ENCODE data around the gene FCSK. TPM values are rescaled to one million over a fixed set of nuclear protein-coding genes. Genes with fewer than 3 reads are reported as not detected.

FCSK gene
- total and polyA plus RNA-seq, 2 of the 8 experiments (the other 6 are each of a cell fraction or from before 2014, with no cell fraction given): 4.6 to 5.1 TPM

DNA sequence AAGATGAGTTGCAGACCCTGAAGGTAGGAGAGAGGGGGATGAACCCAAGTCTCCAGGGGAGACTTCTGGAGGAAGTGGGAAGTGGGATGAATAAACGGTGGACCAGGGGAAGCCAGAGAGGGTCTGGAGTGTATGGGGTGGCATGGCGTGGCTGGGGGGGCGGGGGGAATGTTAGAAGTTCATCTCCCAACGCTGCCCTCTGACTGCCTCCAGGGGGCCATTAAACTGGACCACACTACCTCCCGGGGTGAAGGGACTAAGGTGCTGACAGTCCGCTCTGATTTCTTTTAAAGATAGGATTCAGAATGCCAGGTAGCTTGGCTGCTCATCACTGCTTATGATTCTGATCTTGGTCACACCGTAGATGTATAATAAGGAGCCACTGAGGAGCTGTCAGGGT is 36.7 kb upstream of the FCSK start (continued):
- TF ChIP-seq, protein P1, sequence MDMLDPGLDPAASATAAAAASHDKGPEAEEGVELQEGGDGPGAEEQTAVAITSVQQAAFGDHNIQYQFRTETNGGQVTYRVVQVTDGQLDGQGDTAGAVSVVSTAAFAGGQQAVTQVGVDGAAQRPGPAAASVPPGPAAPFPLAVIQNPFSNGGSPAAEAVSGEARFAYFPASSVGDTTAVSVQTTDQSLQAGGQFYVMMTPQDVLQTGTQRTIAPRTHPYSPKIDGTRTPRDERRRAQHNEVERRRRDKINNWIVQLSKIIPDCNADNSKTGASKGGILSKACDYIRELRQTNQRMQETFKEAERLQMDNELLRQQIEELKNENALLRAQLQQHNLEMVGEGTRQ (IDR thresholded peaks at IDR 0.05; ENCODE audit: low read length): no peak
- TF ChIP-seq, protein P2, sequence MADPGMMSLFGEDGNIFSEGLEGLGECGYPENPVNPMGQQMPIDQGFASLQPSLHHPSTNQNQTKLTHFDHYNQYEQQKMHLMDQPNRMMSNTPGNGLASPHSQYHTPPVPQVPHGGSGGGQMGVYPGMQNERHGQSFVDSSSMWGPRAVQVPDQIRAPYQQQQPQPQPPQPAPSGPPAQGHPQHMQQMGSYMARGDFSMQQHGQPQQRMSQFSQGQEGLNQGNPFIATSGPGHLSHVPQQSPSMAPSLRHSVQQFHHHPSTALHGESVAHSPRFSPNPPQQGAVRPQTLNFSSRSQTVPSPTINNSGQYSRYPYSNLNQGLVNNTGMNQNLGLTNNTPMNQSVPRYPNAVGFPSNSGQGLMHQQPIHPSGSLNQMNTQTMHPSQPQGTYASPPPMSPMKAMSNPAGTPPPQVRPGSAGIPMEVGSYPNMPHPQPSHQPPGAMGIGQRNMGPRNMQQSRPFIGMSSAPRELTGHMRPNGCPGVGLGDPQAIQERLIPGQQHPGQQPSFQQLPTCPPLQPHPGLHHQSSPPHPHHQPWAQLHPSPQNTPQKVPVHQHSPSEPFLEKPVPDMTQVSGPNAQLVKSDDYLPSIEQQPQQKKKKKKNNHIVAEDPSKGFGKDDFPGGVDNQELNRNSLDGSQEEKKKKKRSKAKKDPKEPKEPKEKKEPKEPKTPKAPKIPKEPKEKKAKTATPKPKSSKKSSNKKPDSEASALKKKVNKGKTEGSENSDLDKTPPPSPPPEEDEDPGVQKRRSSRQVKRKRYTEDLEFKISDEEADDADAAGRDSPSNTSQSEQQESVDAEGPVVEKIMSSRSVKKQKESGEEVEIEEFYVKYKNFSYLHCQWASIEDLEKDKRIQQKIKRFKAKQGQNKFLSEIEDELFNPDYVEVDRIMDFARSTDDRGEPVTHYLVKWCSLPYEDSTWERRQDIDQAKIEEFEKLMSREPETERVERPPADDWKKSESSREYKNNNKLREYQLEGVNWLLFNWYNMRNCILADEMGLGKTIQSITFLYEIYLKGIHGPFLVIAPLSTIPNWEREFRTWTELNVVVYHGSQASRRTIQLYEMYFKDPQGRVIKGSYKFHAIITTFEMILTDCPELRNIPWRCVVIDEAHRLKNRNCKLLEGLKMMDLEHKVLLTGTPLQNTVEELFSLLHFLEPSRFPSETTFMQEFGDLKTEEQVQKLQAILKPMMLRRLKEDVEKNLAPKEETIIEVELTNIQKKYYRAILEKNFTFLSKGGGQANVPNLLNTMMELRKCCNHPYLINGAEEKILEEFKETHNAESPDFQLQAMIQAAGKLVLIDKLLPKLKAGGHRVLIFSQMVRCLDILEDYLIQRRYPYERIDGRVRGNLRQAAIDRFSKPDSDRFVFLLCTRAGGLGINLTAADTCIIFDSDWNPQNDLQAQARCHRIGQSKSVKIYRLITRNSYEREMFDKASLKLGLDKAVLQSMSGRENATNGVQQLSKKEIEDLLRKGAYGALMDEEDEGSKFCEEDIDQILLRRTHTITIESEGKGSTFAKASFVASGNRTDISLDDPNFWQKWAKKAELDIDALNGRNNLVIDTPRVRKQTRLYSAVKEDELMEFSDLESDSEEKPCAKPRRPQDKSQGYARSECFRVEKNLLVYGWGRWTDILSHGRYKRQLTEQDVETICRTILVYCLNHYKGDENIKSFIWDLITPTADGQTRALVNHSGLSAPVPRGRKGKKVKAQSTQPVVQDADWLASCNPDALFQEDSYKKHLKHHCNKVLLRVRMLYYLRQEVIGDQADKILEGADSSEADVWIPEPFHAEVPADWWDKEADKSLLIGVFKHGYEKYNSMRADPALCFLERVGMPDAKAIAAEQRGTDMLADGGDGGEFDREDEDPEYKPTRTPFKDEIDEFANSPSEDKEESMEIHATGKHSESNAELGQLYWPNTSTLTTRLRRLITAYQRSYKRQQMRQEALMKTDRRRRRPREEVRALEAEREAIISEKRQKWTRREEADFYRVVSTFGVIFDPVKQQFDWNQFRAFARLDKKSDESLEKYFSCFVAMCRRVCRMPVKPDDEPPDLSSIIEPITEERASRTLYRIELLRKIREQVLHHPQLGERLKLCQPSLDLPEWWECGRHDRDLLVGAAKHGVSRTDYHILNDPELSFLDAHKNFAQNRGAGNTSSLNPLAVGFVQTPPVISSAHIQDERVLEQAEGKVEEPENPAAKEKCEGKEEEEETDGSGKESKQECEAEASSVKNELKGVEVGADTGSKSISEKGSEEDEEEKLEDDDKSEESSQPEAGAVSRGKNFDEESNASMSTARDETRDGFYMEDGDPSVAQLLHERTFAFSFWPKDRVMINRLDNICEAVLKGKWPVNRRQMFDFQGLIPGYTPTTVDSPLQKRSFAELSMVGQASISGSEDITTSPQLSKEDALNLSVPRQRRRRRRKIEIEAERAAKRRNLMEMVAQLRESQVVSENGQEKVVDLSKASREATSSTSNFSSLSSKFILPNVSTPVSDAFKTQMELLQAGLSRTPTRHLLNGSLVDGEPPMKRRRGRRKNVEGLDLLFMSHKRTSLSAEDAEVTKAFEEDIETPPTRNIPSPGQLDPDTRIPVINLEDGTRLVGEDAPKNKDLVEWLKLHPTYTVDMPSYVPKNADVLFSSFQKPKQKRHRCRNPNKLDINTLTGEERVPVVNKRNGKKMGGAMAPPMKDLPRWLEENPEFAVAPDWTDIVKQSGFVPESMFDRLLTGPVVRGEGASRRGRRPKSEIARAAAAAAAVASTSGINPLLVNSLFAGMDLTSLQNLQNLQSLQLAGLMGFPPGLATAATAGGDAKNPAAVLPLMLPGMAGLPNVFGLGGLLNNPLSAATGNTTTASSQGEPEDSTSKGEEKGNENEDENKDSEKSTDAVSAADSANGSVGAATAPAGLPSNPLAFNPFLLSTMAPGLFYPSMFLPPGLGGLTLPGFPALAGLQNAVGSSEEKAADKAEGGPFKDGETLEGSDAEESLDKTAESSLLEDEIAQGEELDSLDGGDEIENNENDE (IDR thresholded peaks at IDR 0.05; ENCODE audit: insufficient replicate concordance, low read length): no peak
- TF ChIP-seq CBX5 (IDR thresholded peaks at IDR 0.05; ENCODE audit: low read depth, low read length) (no peak), HDAC6 (IDR thresholded peaks at IDR 0.05; ENCODE audit: low read depth, low read length) (no peak)
